GM21723 (cell line): ENCODE results near the gene PLLP.

Experiments used
- ATAC-seq: cut with Tn5 transposase; IDR thresholded peaks from one replicate; pipeline ENCODE4 v1.9.1; 2021; ENCODE audit warnings: mild to moderate bottlenecking, moderate library complexity; ENCODE audit not compliant: unreplicated experiment

The PLLP gene, protein sequence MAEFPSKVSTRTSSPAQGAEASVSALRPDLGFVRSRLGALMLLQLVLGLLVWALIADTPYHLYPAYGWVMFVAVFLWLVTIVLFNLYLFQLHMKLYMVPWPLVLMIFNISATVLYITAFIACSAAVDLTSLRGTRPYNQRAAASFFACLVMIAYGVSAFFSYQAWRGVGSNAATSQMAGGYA

GRCh38 chr16:57284209-57284951 is at the start of gene PLLP:
TSS of gene PLLP (minus strand) at chr16:57284672. CDS start at chr16:57284540, 132 bp downstream.
- no peak for ATAC-seq

DNA sequence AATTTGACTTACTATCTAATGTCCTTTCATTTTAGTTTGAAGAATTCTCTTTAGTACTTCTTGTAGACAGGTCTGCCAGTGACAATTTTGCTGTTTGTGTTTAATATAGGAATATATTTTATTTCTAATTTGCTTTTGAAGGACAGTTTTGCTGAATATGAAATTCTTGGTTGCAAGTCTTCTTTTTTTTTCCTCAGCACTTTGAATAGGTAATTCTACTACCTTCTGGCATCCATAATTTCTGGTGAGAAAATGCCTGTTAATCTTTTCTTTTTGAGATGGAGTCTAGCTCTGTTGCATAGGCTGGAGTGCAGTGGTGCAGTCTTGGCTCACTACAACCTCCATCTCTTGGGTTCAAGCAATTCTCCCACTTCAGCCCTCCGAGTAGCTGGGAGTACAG is 48.9 kb upstream of the PLLP start:
- no peak for ATAC-seq

DNA sequence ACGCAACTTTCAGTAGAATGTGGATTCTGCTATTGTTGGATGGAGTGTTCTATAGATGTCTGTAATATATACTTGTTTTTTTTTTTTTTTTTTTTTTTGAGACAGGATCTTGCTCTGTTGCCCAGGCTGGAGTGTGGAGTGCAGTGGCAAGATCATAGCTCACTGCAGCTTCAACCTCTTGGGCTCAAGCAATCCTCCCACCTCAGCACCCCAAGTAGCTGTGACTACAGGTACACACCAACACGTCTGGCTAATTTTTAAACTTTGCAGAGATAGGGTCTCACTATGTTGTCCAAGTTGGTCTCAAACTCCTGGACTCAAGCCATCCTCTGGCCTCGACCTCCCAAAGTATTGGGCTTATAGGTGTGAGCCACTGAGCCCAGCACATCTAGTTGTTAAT is 46.9 kb upstream of the PLLP start:
- no peak for ATAC-seq

- ATAC-seq, result no peak
Observed at GRCh38 chr16:57329718-57330327, 45.4 kb upstream of the PLLP start.

DNA sequence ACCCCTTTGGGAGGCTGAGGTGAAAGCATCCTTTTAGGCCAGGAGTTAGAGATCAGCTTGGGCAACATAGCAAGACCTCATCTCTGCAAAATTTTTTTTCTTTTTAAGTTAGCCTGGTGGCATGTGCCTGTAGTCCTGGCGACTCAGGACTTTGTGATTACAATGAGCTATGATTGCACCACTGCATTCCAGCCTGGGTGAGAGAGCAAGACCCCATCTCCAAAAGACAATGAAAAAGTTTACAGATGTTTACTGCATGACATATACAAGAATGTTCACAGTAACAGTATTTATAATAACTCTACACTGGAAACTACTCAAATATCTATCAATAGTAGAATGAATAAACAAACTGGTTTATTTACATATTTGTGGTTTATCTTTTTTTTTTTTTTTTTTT is 41.0 kb upstream of the PLLP start:
- no peak for ATAC-seq

GRCh38 chr16:57324749-57325148 is 40.3 kb upstream of the PLLP start:
- ATAC-seq, result no peak

GRCh38 chr16:57319646-57320045 is 35.2 kb upstream of the PLLP start:
- ATAC-seq, result no peak

DNA sequence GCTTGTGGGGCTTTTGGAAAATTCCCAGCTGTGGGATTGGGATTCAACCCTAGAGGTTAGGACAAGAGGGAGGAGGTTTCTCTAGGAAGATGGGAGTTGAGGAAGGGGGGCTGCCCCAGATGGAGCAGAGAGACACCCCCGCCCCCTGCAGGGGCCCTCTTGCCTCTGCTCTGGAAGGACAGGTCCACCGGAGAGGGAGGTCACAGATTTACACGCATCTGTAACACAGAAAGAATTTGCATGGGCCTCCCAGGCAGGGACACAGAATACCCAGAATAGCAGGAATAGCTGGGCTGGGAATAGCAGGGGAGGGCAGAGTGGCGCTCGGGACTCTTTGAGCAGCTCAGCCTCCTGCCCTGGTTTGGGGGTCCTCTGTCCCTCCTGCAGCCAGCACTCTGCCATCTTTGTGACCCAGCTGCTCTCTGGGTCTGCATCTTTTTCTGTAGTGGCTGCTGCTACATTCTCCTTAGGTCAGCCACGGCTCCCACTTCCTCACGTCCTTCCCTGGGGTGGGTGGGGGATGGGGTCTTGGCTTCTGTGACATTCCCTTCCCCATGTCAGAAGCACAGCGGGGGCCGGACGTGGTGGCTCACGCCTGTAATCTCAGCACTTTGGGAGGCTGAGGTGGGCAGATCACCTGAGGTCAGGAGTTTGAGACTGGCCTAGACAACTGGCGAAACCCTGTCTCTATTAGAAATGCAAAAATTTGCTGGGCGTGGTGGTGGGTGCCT is 33.9 kb upstream of the PLLP start:
- ATAC-seq, result no peak

DNA sequence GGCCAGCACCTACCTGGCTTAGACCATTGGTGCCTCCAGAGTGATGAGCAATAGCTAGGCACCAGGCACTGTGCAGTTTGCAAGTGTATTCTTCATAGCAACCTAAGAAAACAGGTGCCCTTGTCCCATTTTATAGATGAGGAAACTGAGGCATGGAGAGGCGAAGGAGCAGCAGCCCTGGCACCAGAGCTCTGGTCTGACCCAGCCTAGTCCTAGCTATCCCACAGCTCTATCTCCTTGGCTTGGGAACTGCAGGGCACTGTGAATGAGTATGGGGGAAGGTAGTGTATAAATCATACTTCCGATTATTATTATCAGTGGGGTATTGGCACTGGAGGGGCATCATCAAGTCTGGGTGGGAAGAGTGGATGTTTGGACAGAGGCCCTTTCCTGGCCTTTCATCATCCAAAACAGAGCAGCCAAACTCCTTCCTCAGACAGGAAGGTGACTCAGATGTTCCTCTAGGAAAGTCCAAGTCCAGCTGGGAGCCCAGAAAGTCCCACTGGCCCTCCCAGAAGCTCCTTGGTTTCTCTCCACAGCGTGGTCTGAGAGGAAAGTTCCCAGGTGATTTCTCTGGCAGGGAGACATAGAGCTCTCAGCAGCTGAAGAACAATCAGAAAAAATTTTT is 32.0 kb upstream of the PLLP start:
- no peak for ATAC-seq

DNA sequence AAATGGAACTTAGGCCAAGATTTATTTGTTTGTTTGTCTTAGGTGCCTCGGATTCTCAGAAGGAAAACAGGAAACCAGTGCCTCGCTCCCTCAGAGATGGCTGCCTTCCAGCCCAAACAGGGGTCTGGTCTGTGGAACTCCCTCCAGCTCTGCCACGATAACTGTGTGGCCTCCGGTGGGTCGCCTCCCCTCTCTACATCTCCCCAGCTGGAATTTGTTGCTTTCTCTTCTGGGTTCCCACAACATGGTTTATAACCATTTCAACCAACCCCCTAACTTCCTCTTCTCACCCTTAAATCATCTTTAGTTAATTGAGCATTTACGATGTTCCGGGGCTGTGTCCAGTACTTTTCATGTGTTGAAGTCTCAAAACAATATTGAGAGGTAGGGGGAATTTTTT is 30.9 kb upstream of the PLLP start:
- no peak for ATAC-seq

- no peak for ATAC-seq
Observed at GRCh38 chr16:57314161-57314785, 29.8 kb upstream of the PLLP start.

GRCh38 chr16:57313509-57313908 is 29.0 kb upstream of the PLLP start:
- ATAC-seq, result no peak

DNA sequence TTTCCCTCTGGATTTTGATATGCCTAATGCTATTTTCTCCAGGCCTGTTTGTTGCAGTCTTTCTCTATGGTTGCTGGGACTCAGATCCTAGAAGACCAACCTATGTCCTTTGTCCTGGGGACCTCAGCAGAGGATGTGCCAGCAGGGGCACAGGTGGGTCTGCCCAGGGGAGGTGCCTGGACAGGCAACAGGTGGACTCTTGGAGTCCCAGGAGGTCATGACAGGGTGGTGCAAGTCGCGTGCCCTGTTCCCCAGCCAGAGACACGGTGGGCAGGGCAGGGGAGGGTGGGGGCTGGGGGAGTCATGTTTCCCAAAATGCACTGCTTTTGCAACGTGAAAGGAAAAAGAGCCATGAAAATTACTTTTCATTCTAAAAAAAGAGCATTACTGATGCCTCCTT is 26.3 kb upstream of the PLLP start:
- ATAC-seq, result no peak

GRCh38 chr16:57308041-57308440 is 23.6 kb upstream of the PLLP start:
- ATAC-seq, result no peak

DNA sequence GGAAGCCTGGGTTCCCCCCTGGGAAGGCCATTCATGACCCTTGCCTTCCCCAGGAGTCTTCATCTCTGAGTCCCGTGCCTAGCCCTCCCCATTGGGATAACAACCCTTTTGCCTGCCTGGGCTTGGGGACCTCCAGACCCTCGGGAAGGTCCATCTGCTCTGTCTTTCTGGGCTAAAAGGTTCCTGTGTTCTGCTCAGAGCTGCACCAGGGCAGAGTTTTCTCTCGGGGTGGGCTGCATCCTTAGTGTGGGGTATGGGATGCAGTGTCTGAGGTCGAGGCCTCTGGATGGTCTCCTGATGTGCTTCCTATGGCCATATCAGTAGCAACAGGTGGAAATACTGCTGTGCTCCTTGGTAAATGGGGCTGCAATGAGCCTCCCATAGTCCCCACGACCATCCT is 22.9 kb upstream of the PLLP start:
- no peak for ATAC-seq

DNA sequence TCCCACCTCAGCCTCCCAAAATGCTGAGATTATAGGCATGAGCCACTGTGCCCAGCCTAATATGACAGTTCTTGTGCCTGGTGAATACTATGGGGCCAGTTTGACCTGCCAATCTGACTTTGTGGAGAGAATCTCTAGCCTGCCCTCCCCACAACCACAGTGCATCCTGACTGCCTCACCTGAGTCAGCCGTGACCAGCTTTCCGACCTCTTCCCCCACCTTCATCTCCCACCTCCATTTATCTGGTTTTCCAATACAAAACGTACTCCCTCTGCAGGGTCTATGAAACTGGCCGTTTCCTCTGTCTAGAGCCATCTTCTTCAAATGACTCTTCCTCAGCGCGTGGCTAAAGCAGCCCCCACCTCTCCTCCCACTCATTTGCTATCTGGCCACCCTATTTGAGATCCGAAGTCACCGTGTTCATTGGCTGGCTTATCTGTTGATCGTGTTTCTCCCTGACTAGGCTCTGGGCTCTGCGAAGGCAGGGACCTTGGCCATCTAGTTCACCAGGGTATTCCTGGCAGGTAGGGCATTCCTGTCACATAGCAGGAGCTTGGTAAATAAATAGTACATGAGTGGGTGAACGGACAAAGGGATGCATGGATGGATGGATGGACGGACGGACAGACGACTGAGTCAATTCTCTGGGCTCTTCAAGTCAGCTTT is 22.3 kb upstream of the PLLP start:
- no peak for ATAC-seq

- no peak for ATAC-seq
Observed at GRCh38 chr16:57305159-57305811, 20.8 kb upstream of the PLLP start.

DNA sequence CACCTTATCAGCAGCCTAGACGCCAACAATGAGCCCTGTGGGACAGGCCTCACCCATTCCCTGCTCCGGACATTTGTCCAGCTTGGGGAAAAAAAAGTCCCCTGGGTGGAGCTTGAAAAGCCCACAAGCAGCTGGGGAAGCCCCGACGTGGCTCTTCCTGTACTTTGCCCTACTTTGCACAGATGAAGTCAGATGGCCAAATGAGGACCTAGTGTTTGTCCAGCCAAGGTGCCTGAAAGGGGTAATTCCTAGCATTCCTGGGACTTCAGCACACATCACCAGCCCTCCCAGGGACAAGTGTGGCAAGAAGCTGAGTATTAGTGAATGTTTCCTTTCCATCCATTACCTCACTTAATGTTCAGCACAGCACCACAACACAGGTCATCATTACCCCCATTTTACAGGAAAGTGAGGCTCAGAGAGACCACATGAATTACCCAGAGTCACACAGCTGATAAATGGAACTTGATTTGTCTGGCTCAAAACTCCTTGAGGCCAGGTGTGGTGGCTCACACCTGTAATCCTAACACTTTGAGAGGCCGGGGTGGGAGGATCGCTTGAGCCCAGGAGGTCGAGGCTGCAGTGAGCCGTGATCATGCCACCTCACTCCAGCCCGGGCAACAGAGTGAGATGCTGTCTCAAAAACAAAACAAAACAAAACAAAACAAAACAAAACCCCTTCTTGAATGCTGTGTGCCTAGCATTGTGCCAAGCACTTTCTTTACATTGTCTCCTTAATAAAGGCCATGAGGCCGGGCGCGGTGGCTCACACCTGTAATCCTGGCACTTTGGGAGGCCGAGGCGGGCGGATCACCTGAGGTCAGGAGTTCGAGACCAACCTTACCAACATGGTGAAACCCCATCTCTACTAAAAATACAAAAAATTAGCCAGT is 19.9 kb upstream of the PLLP start:
- no peak for ATAC-seq

- ATAC-seq, result no peak
Observed at GRCh38 chr16:57303910-57304168, 19.4 kb upstream of the PLLP start.
